Suprapubic skin (tissue), 3 donors: ENCODE results near the gene SANBR.

ENCODE experiments used
- CTCF ChIP-seq, 2 donors: fragments of 200-600 bp in 1 of 2; fragments of 450-650 bp in 1 of 2; sonication (generic) in 1 of 2; IDR thresholded peaks; one replicate each; pipeline ENCODE4 v1.5.1; 2016 to 2019; ENCODE audit warnings: antibody characterized with exemption in 2 of 2, mild to moderate bottlenecking in 1 of 2, moderate library complexity in 1 of 2
- EP300 ChIP-seq: sonication (generic); formaldehyde crosslinking; IDR thresholded peaks from one replicate; pipeline ENCODE4 v1.6.1; 2017; ENCODE audit warnings: antibody characterized with exemption
- POLR2A ChIP-seq, 2 donors: fragments of 450-650 bp; IDR thresholded peaks; one replicate each; pipeline ENCODE4 v1.6.1; 2017; ENCODE audit warnings: antibody characterized with exemption in 2 of 2, mild to moderate bottlenecking in 2 of 2, moderate library complexity in 2 of 2

- no peak for TF ChIP-seq CTCF (IDR thresholded peaks at IDR 0.05)
- no peak for TF ChIP-seq EP300
- no peak for TF ChIP-seq POLR2A (IDR thresholded peaks at IDR 0.05)
Measured at GRCh38 chr2:61065714-61066709, at the start of gene SANBR.
